GM23248 (cell line): ENCODE results near the gene PLD1. TPM values are rescaled to one million over a fixed set of nuclear protein-coding genes. Genes with fewer than 3 reads are reported as not detected.
A peak's percentile ranks its signal among the peaks of the same experiment; 100 is the strongest.

Experiments used
- DNase-seq: peaks from one replicate; pipeline ENCODE4 v3.0.0-alpha.2; 2015
- H2AFZ ChIP-seq: fragments of 200-600 bp; sonication (generic); 2 replicates; pipeline ENCODE4 v1.6.1; 2016; ENCODE audit warnings: antibody characterized with exemption
- H3F3A ChIP-seq: fragments of 200-600 bp; sonication (generic); 2 replicates; pipeline ENCODE4 v1.6.1; 2016; ENCODE audit warnings: mild to moderate bottlenecking, antibody characterized with exemption, mixed run types; ENCODE audit not compliant: insufficient read depth
- H3K27ac ChIP-seq: fragments of 200-600 bp; sonication (generic); 2 replicates; pipeline ENCODE4 v1.5.1; 2016; ENCODE audit warnings: mild to moderate bottlenecking
- H3K27me3 ChIP-seq: fragments of 200-600 bp; sonication (generic); replicated peaks from 2 replicates; pipeline ENCODE4 v1.6.1; 2016; ENCODE audit warnings: mild to moderate bottlenecking; ENCODE audit not compliant: insufficient read depth
- H3K36me3 ChIP-seq: fragments of 200-600 bp; sonication (generic); 2 replicates; pipeline ENCODE4 v1.6.1; 2016; ENCODE audit warnings: low read depth, mild to moderate bottlenecking
- H3K4me1 ChIP-seq: fragments of 200-600 bp; sonication (generic); 2 replicates; pipeline ENCODE4 v1.6.1; 2016; ENCODE audit warnings: mild to moderate bottlenecking; ENCODE audit not compliant: insufficient read depth
- H3K4me2 ChIP-seq: fragments of 200-600 bp; sonication (generic); one replicate; pipeline ENCODE4 v1.6.1; 2016; ENCODE audit warnings: mild to moderate bottlenecking; ENCODE audit not compliant: unreplicated experiment
- H3K4me3 ChIP-seq: fragments of 200-600 bp; sonication (generic); 2 replicates; pipeline ENCODE4 v1.5.1; 2016; ENCODE audit warnings: mild to moderate bottlenecking
- H3K79me2 ChIP-seq: fragments of 200-600 bp; sonication (generic); 2 replicates; pipeline ENCODE4 v1.6.1; 2016; ENCODE audit warnings: mild to moderate bottlenecking; ENCODE audit not compliant: insufficient read depth
- H3K9ac ChIP-seq: fragments of 200-600 bp; sonication (generic); 2 replicates; pipeline ENCODE4 v1.6.1; 2016; ENCODE audit warnings: mild to moderate bottlenecking
- H3K9me2 ChIP-seq: fragments of 200-600 bp; sonication (generic); 2 replicates; pipeline ENCODE4 v1.6.1; 2016; ENCODE audit warnings: mixed run types, mild to moderate bottlenecking, moderate library complexity; ENCODE audit not compliant: insufficient read depth
- H3K9me3 ChIP-seq: fragments of 200-600 bp; sonication (generic); one replicate; pipeline ENCODE4 v1.6.1; 2017; ENCODE audit warnings: low read depth
- H4K20me1 ChIP-seq: fragments of 200-600 bp; sonication (generic); 2 replicates; pipeline ENCODE4 v1.6.0; 2016; ENCODE audit not compliant: insufficient read depth
- EZH2 ChIP-seq: fragments of 200-600 bp; sonication (generic); IDR thresholded peaks from 2 replicates; pipeline ENCODE4 v1.6.1; 2018; ENCODE audit warnings: antibody characterized with exemption, mild to moderate bottlenecking; ENCODE audit not compliant: insufficient read depth, poor library complexity, severe bottlenecking
- EZH2phosphoT487 ChIP-seq: fragments of 200-600 bp; sonication (generic); IDR thresholded peaks from 2 replicates; pipeline ENCODE4 v1.6.1; 2018; ENCODE audit warnings: antibody characterized with exemption, moderate library complexity, mild to moderate bottlenecking, low read depth; ENCODE audit not compliant: insufficient read depth
- WGBS, 2 experiments: methylation state at CpG; one replicate each; pipeline ENCODE4 v1.1.6; 2015 to 2017; ENCODE audit warnings: low lambda C conversion rate in 2 of 2, low coverage in 1 of 2; ENCODE audit errors: missing lambda C conversion rate in 2 of 2; 5-methylcytosine and 5-hydroxymethylcytosine counted together
- in situ Hi-C: fragments of 300-500 bp; cut with MboI; formaldehyde crosslinking; loops from 2 replicates; pipeline ENCODE4 v1.15.0; 2020
- polyA plus RNA-seq: library from polyadenylated mRNA; unstranded; fragments of >200 nt; fragmentation: Nextera tagmentation; extraction: Ambion mirVana; gene quantifications from 2 replicates; pipeline ENCODE4 v1.2.1, GENCODE V29; 2016
- total RNA-seq: library from RNA; depleted of rRNA; stranded (reverse); fragments of >200 nt; shearing (Covaris generic); gene quantifications from 2 replicates; pipeline ENCODE4 v1.2.3, GENCODE V29; 2014

The PLD1 gene
- total and polyA plus RNA-seq, 2 experiments from 2014 or later, result 3.0 to 4.6 TPM

- H3K4me3 ChIP-seq, result no peak within 1 kb of the TSS
- H4K20me1 ChIP-seq, result no peaks in the 10 kb centered on the region
- TF ChIP-seq EZH2phosphoT487 (no peak), EZH2 (no peak)
- peak within 1 kb of the TSS; percentile 6; the same call in 1 of the 2 replicates for H3K27ac ChIP-seq
- DNase-seq, result peak; percentile 44
- no peak within 1 kb of the TSS for H3K4me2 ChIP-seq
- no peaks in the 10 kb centered on the region; the same call in 1 of the 2 replicates for H3K9me2 ChIP-seq
- no peaks in the 10 kb centered on the region for H3K79me2 ChIP-seq
- no peaks in the 10 kb centered on the region for H3K9me3 ChIP-seq
- H3K9ac ChIP-seq, result no peak within 1 kb of the TSS
- H3K36me3 ChIP-seq, result no peaks in the 10 kb centered on the region
- peaks cover 17% of the 10 kb centered on the region for H3F3A ChIP-seq
- H2AFZ ChIP-seq, result no peak within 1 kb of the TSS; the same call in 1 of the 2 replicates
- H3K27me3 ChIP-seq, result no peaks in the 10 kb centered on the region
- 63 to 71% methylated on average over 5 of the region's 5 CpGs for WGBS, 2 experiments
- H3K4me1 ChIP-seq, result peaks cover 20% of the 10 kb centered on the region
- in situ Hi-C loops, result no loop called here
Measured at GRCh38 chr3:171842864-171843518, 32.7 kb upstream of the PLD1 start, which contains the start of gene TMEM212. TMEM212 (plus strand) TSS chr3:171843349; CDS start chr3:171843384, 35 bp downstream.

- Histone ChIP-seq H3K9me2 (no peaks in the 10 kb centered on the region; the same call in 1 of the 2 replicates), H3K79me2 (no peaks in the 10 kb centered on the region), H3K9me3 (no peaks in the 10 kb centered on the region), H4K20me1 (no peaks in the 10 kb centered on the region), H3K36me3 (no peaks in the 10 kb centered on the region), H3K27ac (no peak overlapping the region), H3K27me3 (no peaks in the 10 kb centered on the region), H3F3A (peaks cover 21% of the 10 kb centered on the region), H3K4me3 (no peak overlapping the region), H3K4me1 (peaks cover 22% of the 10 kb centered on the region), H3K4me2 (no peak overlapping the region), H3K9ac (no peak overlapping the region), H2AFZ (no peak overlapping the region)
- peak; percentile 50 for DNase-seq
- TF ChIP-seq EZH2phosphoT487, result no peak
- TF ChIP-seq EZH2, result no peak
- whole genome bisulfite sequencing, 2 experiments, result 95 to 96% methylated on average over 1 of the region's 1 CpG
- in situ Hi-C loops, result no loop called here
Measured at GRCh38 chr3:171841620-171842000, 31.3 kb upstream of the PLD1 start.

- H3K9me3 ChIP-seq, result no peaks in the 10 kb centered on the region
- no peak overlapping the region for H3K9ac ChIP-seq
- H3K79me2 ChIP-seq, result no peaks in the 10 kb centered on the region
- no peaks in the 10 kb centered on the region for H4K20me1 ChIP-seq
- no peak overlapping the region for H2AFZ ChIP-seq
- in situ Hi-C loops, result no loop called here
- H3K36me3 ChIP-seq, result no peaks in the 10 kb centered on the region
- DNase-seq, result no peak
- H3K27me3 ChIP-seq, result no peaks in the 10 kb centered on the region
- H3K9me2 ChIP-seq, result no peaks in the 10 kb centered on the region; the same call in 1 of the 2 replicates
- TF ChIP-seq EZH2 (no peak), EZH2phosphoT487 (no peak)
- peaks cover 16% of the 10 kb centered on the region for H3F3A ChIP-seq
- no peak overlapping the region for H3K4me3 ChIP-seq
- H3K27ac ChIP-seq, result no peak overlapping the region
- no peak overlapping the region for H3K4me2 ChIP-seq
- H3K4me1 ChIP-seq, result peaks cover 18% of the 10 kb centered on the region
- WGBS, 2 experiments, result 69 to 73% methylated on average over 6 of the region's 6 CpGs
Measured at GRCh38 chr3:171840811-171841619, 30.7 kb upstream of the PLD1 start.

- no peaks in the 10 kb centered on the region; the same call in 1 of the 2 replicates for H3K9me2 ChIP-seq
- H3K9ac ChIP-seq, result no peak overlapping the region
- peaks cover 18% of the 10 kb centered on the region for H3K4me1 ChIP-seq
- H3K27ac ChIP-seq, result no peak overlapping the region
- no peaks in the 10 kb centered on the region for H4K20me1 ChIP-seq
- in situ Hi-C loops, result no loop called here
- TF ChIP-seq EZH2 (no peak), EZH2phosphoT487 (no peak)
- no peak overlapping the region for H3K4me2 ChIP-seq
- no peaks in the 10 kb centered on the region for H3K9me3 ChIP-seq
- no peak overlapping the region for H2AFZ ChIP-seq
- H3K36me3 ChIP-seq, result no peaks in the 10 kb centered on the region
- peaks cover 16% of the 10 kb centered on the region for H3F3A ChIP-seq
- no peaks in the 10 kb centered on the region for H3K79me2 ChIP-seq
- 97 to 100% methylated on average over 2 of the region's 2 CpGs for WGBS, 2 experiments
- DNase-seq, result no peak
- no peaks in the 10 kb centered on the region for H3K27me3 ChIP-seq
- no peak overlapping the region for H3K4me3 ChIP-seq
Measured at GRCh38 chr3:171840445-171840810, 30.1 kb upstream of the PLD1 start.
